ENCODE measurements around the gene SSRP1. TPM values are rescaled to one million over a fixed set of nuclear protein-coding genes. Genes with fewer than 3 reads are reported as not detected.
A peak's percentile ranks its signal among the peaks of the same experiment; 100 is the strongest.

Gene SSRP1
- polyA plus RNA-seq, 3 donors = 9.8 to 34.7 (median 14.7) TPM

GRCh38 chr11:57308426-57309060 is 27.1 kb downstream of the SSRP1 start:
- Histone ChIP-seq H4K20me1 (ENCODE audit: insufficient read depth, low read length) (no peaks in the 10 kb centered on the region), H3K27me3 (ENCODE audit: control insufficient read depth in 2 of 2, insufficient read depth in 2 of 2, low read length in 2 of 2) (no peaks in the 10 kb centered on the region), H3K36me3 (replicated peaks in 1 of 2; ENCODE audit: control insufficient read depth in 1 of 2, insufficient read depth in 2 of 2, low read length in 2 of 2) (no peaks in the 10 kb centered on the region), H3K9me3 (replicated peaks in 1 of 2; ENCODE audit: control insufficient read depth in 1 of 2, insufficient read depth in 1 of 2, low read length in 2 of 2) (no peaks in the 10 kb centered on the region), H3K9ac (ENCODE audit: insufficient read depth, low read length, poor library complexity, severe bottlenecking) (no peak overlapping the region), H3K4me3 (replicated peaks in 1 of 3; ENCODE audit: low read depth in 2 of 3, low read length in 3 of 3) (no peak overlapping the region), H3K79me2 (ENCODE audit: insufficient read depth, low read length) (no peaks in the 10 kb centered on the region), H3K4me1 (ENCODE audit: control insufficient read depth in 1 of 2, insufficient read depth in 2 of 2, low read length in 2 of 2) (peaks cover 19 to 22% of the 10 kb centered on the region in 2 donors), H2AFZ (ENCODE audit: insufficient read depth, low read depth, low read length, poor library complexity, severe bottlenecking) (no peak overlapping the region), H3K27ac (ENCODE audit: low read depth in 1 of 2, low read length in 2 of 2) (no peak overlapping the region), H3K4me2 (replicated peaks; ENCODE audit: extremely low read depth, low read length, poor library complexity, severe bottlenecking) (no peak overlapping the region)
- peaks cover 4 to 9% (median 9%) of the 10 kb centered on the region in 3 donors for H3K27me3 Mint-ChIP-seq (ENCODE audit: low read depth in 3 of 3)
- H3K27ac Mint-ChIP-seq = peak overlapping the region in 4 of 7 donors; percentile 16 to 68 (median 59)
- H3K4me1 Mint-ChIP-seq = peaks cover 30% of the 10 kb centered on the region
- no peaks in the 10 kb centered on the region for H3K9me3 Mint-ChIP-seq
- no peak for TF ChIP-seq CTCF (IDR thresholded peaks at IDR 0.05)
- 92% methylated on average over 10 of the region's 10 CpGs for WGBS (ENCODE audit: insufficient coverage)
- intact Hi-C loops (cut with micrococcal nuclease) = no loop called here
- DNase-seq = no peak
- no peak overlapping the region for H3K4me3 Mint-ChIP-seq
- peaks cover 0 to 2% of the 10 kb centered on the region in 2 donors for H3K36me3 Mint-ChIP-seq

GRCh38 chr11:57307666-57308270 is 27.9 kb downstream of the SSRP1 start:
- peaks cover 4 to 10% (median 9%) of the 10 kb centered on the region in 3 donors for H3K27me3 Mint-ChIP-seq (ENCODE audit: low read depth in 3 of 3)
- Histone ChIP-seq H3K79me2 (ENCODE audit: insufficient read depth, low read length) (no peaks in the 10 kb centered on the region), H3K27ac (ENCODE audit: low read depth in 1 of 2, low read length in 2 of 2) (no peak overlapping the region), H2AFZ (ENCODE audit: insufficient read depth, low read depth, low read length, poor library complexity, severe bottlenecking) (no peak overlapping the region), H3K4me2 (replicated peaks; ENCODE audit: extremely low read depth, low read length, poor library complexity, severe bottlenecking) (no peak overlapping the region), H3K4me3 (replicated peaks in 1 of 3; ENCODE audit: low read depth in 2 of 3, low read length in 3 of 3) (no peak overlapping the region), H3K9ac (ENCODE audit: insufficient read depth, low read length, poor library complexity, severe bottlenecking) (no peak overlapping the region), H3K9me3 (replicated peaks in 1 of 2; ENCODE audit: control insufficient read depth in 1 of 2, insufficient read depth in 1 of 2, low read length in 2 of 2) (no peaks in the 10 kb centered on the region), H3K4me1 (ENCODE audit: control insufficient read depth in 1 of 2, insufficient read depth in 2 of 2, low read length in 2 of 2) (peaks cover 19 to 22% of the 10 kb centered on the region in 2 donors), H4K20me1 (ENCODE audit: insufficient read depth, low read length) (no peaks in the 10 kb centered on the region), H3K36me3 (replicated peaks in 1 of 2; ENCODE audit: control insufficient read depth in 1 of 2, insufficient read depth in 2 of 2, low read length in 2 of 2) (no peaks in the 10 kb centered on the region), H3K27me3 (ENCODE audit: control insufficient read depth in 2 of 2, insufficient read depth in 2 of 2, low read length in 2 of 2) (no peaks in the 10 kb centered on the region)
- peaks cover 0 to 2% of the 10 kb centered on the region in 2 donors for H3K36me3 Mint-ChIP-seq
- no peak overlapping the region for H3K4me3 Mint-ChIP-seq
- TF ChIP-seq CTCF (IDR thresholded peaks at IDR 0.05) = no peak
- 88% methylated on average over 6 of the region's 7 CpGs for WGBS (ENCODE audit: insufficient coverage)
- H3K9me3 Mint-ChIP-seq = no peaks in the 10 kb centered on the region
- intact Hi-C loops (cut with micrococcal nuclease) = no loop called here
- H3K4me1 Mint-ChIP-seq = peaks cover 30% of the 10 kb centered on the region
- DNase-seq = peak in 1 of 3 donors; percentile 30
- peak overlapping the region in 1 of 7 donors; percentile 24 for H3K27ac Mint-ChIP-seq

Data from CD14-positive monocyte (primary cell).